ENCODE data around the gene C1QTNF8. TPM values are rescaled to one million over a fixed set of nuclear protein-coding genes. Genes with fewer than 3 reads are reported as not detected.
A peak's percentile ranks its signal among the peaks of the same experiment; 100 is the strongest.

Gene C1QTNF8
- total and polyA plus RNA-seq, 5 donors from 2014 or later, result not detected

DNA sequence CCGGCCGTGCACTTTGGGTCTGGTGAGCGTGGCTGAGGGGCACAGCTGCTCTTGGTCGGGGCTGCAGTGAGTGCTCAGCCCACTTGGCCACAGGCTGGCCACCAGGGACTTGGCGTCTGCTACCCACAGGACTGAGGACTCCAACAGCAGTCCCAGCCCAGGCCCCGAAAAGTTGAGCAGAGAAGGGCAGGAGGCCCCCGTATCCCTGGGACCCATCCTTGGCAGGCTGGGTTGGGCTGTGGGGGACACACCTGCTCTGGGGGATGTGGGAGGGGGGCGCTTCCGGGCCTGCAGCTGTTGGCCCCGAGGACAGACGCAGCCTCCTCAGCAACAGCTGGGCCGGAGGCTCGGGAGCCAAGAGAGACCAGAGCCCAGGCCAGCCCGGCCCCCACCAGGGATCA is 42.9 kb downstream of the C1QTNF8 start:
- no peak overlapping the region for H3K27ac ChIP-seq (ENCODE audit: insufficient read depth, low read length, poor library complexity, severe bottlenecking)
- H3K4me1 ChIP-seq (ENCODE audit: control insufficient read depth, insufficient read depth, low read length, poor library complexity, severe bottlenecking), result no peaks in the 10 kb centered on the region
- H3K36me3 ChIP-seq (ENCODE audit: control insufficient read depth, insufficient read depth, low read length), result no peaks in the 10 kb centered on the region
- no peak overlapping the region for H3K4me3 ChIP-seq (ENCODE audit: low read depth, low read length)
- Mint-ChIP-seq H3K4me1 (no peaks in the 10 kb centered on the region), H3K36me3 (no peaks in the 10 kb centered on the region), H3K9me3 (peaks cover 0 to 3% (median 0%) of the 10 kb centered on the region in 7 donors), H3K4me3 (no peak overlapping the region), H3K27me3 (no peaks in the 10 kb centered on the region), H3K27ac (no peak overlapping the region)
- DNase-seq (no peak), ATAC-seq (ENCODE audit: low read depth in 2 of 2) (no peak)
- H3K9me3 ChIP-seq (ENCODE audit: control insufficient read depth in 2 of 2, low read length in 2 of 2), result no peaks in the 10 kb centered on the region
- no peaks in the 10 kb centered on the region for H3K27me3 ChIP-seq (ENCODE audit: control insufficient read depth, insufficient read depth, low read length)

DNA sequence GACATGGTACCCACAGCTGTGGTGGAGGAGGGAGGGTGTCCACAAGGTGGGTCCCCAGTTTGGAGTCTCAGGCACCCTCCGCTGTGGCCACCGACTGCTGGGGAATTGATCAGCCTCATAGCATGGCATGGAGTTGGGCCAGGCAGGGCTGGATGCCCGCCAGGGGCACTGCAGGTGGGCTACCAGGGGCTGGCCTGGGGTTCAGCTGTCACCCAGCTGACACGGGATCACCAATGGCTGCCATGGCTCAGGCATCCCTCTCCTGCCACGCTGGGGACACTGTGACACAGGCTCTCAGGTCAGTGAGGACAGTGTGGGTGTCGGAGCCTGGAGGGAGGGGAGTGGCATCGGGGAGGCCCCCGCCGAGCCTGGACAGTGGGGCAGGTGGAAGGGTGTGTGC is 43.3 kb downstream of the C1QTNF8 start:
- Mint-ChIP-seq H3K27ac (no peak overlapping the region), H3K4me3 (no peak overlapping the region), H3K27me3 (no peaks in the 10 kb centered on the region), H3K4me1 (no peaks in the 10 kb centered on the region), H3K36me3 (no peaks in the 10 kb centered on the region), H3K9me3 (peaks cover 0 to 3% (median 0%) of the 10 kb centered on the region in 7 donors)
- H3K4me3 ChIP-seq (ENCODE audit: low read depth, low read length), result no peak overlapping the region
- H3K36me3 ChIP-seq (ENCODE audit: control insufficient read depth, insufficient read depth, low read length), result no peaks in the 10 kb centered on the region
- H3K27ac ChIP-seq (ENCODE audit: insufficient read depth, low read length, poor library complexity, severe bottlenecking), result no peak overlapping the region
- no peak for DNase-seq
- no peak for ATAC-seq (ENCODE audit: low read depth in 2 of 2)
- H3K27me3 ChIP-seq (ENCODE audit: control insufficient read depth, insufficient read depth, low read length), result no peaks in the 10 kb centered on the region
- H3K4me1 ChIP-seq (ENCODE audit: control insufficient read depth, insufficient read depth, low read length, poor library complexity, severe bottlenecking), result no peaks in the 10 kb centered on the region
- no peaks in the 10 kb centered on the region for H3K9me3 ChIP-seq (ENCODE audit: control insufficient read depth in 2 of 2, low read length in 2 of 2)

DNA sequence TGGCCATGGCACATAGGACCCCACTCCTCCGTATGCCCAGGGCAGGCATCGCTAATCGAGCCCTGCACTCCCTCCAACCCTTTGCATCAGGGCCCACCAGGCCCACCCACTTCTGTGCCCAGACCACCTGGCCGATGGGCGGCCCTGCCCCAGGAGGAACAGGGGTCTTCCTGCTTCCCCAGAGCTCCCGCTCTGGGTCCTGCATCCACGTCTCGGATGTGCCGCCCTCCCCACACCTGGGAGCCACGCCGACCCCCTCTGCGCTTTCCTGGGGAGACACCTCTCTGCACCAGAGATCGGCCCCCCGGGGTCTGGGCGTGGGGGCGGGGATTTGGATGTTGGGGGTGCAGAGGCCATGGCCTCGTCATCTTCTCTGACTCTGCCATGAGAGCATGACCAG is 44.6 kb downstream of the C1QTNF8 start:
- Mint-ChIP-seq H3K27ac (peak overlapping the region in 1 of 3 donors; percentile 20), H3K27me3 (no peaks in the 10 kb centered on the region), H3K4me3 (no peak overlapping the region), H3K9me3 (peaks cover 0 to 3% (median 0%) of the 10 kb centered on the region in 7 donors), H3K36me3 (no peaks in the 10 kb centered on the region), H3K4me1 (no peaks in the 10 kb centered on the region)
- ATAC-seq (ENCODE audit: low read depth in 2 of 2) (no peak), DNase-seq (no peak)
- Histone ChIP-seq H3K27me3 (ENCODE audit: control insufficient read depth, insufficient read depth, low read length) (no peaks in the 10 kb centered on the region), H3K4me3 (ENCODE audit: low read depth, low read length) (no peak overlapping the region), H3K4me1 (ENCODE audit: control insufficient read depth, insufficient read depth, low read length, poor library complexity, severe bottlenecking) (no peaks in the 10 kb centered on the region), H3K9me3 (ENCODE audit: control insufficient read depth in 2 of 2, low read length in 2 of 2) (no peaks in the 10 kb centered on the region), H3K36me3 (ENCODE audit: control insufficient read depth, insufficient read depth, low read length) (no peaks in the 10 kb centered on the region), H3K27ac (ENCODE audit: insufficient read depth, low read length, poor library complexity, severe bottlenecking) (no peak overlapping the region)

DNA sequence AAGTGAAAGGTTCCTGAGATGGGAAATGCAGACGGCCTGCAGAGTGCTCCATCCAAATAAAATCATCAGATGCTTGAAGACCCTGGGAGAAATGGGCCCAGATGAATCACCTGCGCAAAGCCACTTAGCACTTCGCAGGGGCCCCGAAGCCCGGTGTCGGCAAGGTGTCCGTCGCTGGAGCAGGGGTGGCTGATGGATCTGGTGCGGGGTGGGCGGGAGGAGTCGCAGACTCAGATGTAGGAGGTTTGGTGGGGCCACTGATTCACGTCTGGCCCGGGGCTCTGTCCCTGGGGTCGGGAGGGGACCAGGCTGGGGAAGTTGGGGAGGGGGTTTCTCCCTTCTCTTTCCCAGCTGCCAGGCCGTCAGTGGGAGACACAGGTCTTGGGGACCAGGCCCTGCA is 45.1 kb downstream of the C1QTNF8 start:
- H3K9me3 Mint-ChIP-seq, result peaks cover 0 to under 1% (median 0%) of the 10 kb centered on the region in 7 donors
- no peak for DNase-seq

DNA sequence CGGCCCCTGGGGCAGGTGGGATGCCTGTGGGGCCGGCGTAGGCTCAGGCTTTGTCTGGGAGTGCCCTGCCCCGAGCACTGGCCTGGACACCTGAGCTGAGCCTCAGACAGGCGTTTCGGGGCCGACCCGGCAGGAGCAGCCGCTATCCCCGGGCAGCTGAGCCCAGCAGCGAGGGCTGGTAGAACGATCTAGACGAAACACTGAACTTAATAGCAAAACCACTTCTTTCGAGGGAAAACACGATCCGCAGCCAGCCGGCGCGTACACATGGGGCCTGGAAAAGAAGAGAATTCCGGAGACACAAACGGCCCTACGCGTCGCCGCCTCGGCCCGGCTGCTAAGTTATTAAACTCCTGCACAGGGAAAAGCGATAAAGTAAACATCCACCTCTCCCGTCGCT is 45.5 kb downstream of the C1QTNF8 start:
- H3K36me3 Mint-ChIP-seq, result no peaks in the 10 kb centered on the region
- no peak overlapping the region for H3K4me3 Mint-ChIP-seq
- no peaks in the 10 kb centered on the region for H3K27me3 Mint-ChIP-seq
- no peak overlapping the region for H3K27ac Mint-ChIP-seq
- DNase-seq, result no peak
- Histone ChIP-seq H3K36me3 (ENCODE audit: control insufficient read depth, insufficient read depth, low read length) (no peaks in the 10 kb centered on the region), H3K27me3 (ENCODE audit: control insufficient read depth, insufficient read depth, low read length) (no peaks in the 10 kb centered on the region), H3K27ac (ENCODE audit: insufficient read depth, low read length, poor library complexity, severe bottlenecking) (no peak overlapping the region), H3K9me3 (ENCODE audit: control insufficient read depth in 2 of 2, low read length in 2 of 2) (no peaks in the 10 kb centered on the region), H3K4me3 (ENCODE audit: low read depth, low read length) (no peak overlapping the region), H3K4me1 (ENCODE audit: control insufficient read depth, insufficient read depth, low read length, poor library complexity, severe bottlenecking) (no peaks in the 10 kb centered on the region)
- no peaks in the 10 kb centered on the region for H3K4me1 Mint-ChIP-seq
- ATAC-seq (ENCODE audit: low read depth in 2 of 2), result no peak
- no peaks in the 10 kb centered on the region for H3K9me3 Mint-ChIP-seq

More for the DNA sequence above, 45.1 kb downstream of the C1QTNF8 start:
- Mint-ChIP-seq H3K27me3 (no peaks in the 10 kb centered on the region), H3K4me1 (no peaks in the 10 kb centered on the region), H3K36me3 (no peaks in the 10 kb centered on the region), H3K4me3 (no peak overlapping the region), H3K27ac (peak overlapping the region in 1 of 3 donors; percentile 20)
- no peaks in the 10 kb centered on the region for H3K27me3 ChIP-seq (ENCODE audit: control insufficient read depth, insufficient read depth, low read length)
- no peaks in the 10 kb centered on the region for H3K4me1 ChIP-seq (ENCODE audit: control insufficient read depth, insufficient read depth, low read length, poor library complexity, severe bottlenecking)
- no peak overlapping the region for H3K27ac ChIP-seq (ENCODE audit: insufficient read depth, low read length, poor library complexity, severe bottlenecking)
- no peaks in the 10 kb centered on the region for H3K9me3 ChIP-seq (ENCODE audit: control insufficient read depth in 2 of 2, low read length in 2 of 2)
- ATAC-seq (ENCODE audit: low read depth in 2 of 2), result no peak
- H3K4me3 ChIP-seq (ENCODE audit: low read depth, low read length), result no peak overlapping the region
- H3K36me3 ChIP-seq (ENCODE audit: control insufficient read depth, insufficient read depth, low read length), result no peaks in the 10 kb centered on the region

DNA sequence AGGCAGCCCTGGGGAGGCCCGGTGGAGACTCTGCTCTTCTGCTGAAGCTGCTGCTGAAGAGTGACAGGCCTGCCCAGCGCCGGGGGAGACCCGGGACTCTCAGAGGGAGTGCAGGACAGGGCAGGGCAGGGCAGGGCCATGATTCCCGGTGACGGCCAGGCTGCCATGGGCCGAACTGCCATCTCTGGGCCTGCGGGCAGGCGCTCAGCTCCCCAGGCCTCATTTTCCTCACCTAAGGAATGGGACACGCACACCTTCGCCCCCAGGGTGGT is 46.1 kb downstream of the C1QTNF8 start:
- Mint-ChIP-seq H3K4me1 (no peaks in the 10 kb centered on the region), H3K4me3 (no peak overlapping the region), H3K9me3 (no peaks in the 10 kb centered on the region), H3K27ac (no peak overlapping the region), H3K27me3 (no peaks in the 10 kb centered on the region), H3K36me3 (no peaks in the 10 kb centered on the region)
- no peaks in the 10 kb centered on the region for H3K27me3 ChIP-seq (ENCODE audit: control insufficient read depth, insufficient read depth, low read length)
- ATAC-seq (ENCODE audit: low read depth in 2 of 2), result no peak
- H3K9me3 ChIP-seq (ENCODE audit: control insufficient read depth in 2 of 2, low read length in 2 of 2), result no peaks in the 10 kb centered on the region
- no peak overlapping the region for H3K4me3 ChIP-seq (ENCODE audit: low read depth, low read length)
- no peaks in the 10 kb centered on the region for H3K4me1 ChIP-seq (ENCODE audit: control insufficient read depth, insufficient read depth, low read length, poor library complexity, severe bottlenecking)
- no peak overlapping the region for H3K27ac ChIP-seq (ENCODE audit: insufficient read depth, low read length, poor library complexity, severe bottlenecking)
- no peak for DNase-seq
- H3K36me3 ChIP-seq (ENCODE audit: control insufficient read depth, insufficient read depth, low read length), result no peaks in the 10 kb centered on the region

DNA sequence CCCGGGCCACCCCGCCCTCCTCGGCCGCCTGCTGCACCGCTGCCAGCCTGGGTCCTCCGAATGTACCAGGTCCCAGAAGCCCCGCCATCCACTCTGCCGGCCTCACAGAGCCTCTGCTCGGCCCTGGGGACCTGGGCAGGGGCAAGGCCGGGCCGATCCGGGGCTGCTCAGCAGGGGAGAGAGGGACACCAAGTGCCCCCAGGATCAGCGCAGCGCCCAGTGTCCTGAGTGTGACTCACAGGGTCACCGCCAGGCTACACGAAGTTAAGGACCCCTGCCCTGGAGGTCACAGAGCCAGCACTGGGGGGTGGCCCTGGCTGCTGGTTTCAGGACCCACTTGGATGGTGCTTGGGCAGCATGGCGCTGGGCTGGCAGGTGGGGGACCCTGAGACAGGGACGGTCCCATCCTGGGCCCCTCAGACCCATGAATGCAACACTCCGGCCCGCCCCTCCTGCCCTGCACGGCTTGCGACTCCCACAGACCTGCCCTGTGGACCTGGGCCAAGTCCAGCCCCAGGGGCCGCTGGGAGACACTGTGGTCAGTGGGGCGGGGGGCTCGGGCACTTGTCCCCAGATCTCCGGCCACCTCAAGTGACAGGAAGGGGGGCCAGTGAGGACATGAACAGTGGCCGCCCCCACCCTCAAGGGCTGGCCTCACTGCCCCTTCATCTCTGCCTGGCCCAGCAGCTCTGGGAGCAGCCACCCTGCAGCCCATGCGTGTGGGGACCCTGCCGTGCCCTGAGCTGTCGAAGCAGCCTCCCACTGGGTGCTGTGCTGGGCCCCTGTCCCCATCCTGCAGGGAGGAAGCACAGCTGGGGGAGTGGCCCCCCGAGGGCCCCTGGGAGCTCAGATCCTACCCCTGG is 46.7 kb downstream of the C1QTNF8 start:
- ATAC-seq (ENCODE audit: low read depth in 2 of 2), result no peak
- H3K4me3 Mint-ChIP-seq, result no peak overlapping the region

DNA sequence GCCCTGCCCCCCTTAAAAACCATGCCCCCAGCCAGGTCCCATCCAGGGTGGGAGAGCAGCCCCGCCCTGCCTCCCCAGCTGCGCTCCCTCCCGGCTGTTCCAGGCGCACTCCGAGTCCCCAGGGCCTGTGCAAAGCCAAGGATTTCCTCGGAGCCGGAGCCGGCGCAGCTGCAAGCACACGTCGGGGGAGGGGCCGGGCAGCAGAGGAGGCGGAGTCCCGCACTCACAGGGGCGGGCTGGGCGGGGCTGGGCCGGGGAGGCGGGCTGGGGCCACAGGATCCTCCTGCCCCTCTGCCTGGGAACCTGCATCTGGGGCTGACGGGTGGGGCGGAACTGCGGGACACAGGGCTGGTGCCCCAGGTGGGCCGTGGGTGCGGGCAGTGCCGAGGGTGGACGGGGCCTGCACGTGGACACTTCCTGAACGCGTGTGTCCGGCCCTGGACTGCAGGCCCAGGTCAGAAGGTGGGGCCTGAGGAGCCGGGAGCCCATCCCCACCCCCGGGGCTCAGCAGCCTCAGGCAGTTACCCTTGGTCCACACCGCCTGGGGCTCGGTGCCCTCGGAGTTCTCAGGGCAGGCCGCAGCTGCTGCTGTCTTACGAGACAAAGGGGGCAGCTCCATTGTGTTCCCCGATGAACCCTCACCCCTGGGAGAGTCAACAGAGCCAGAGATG is 47.5 kb downstream of the C1QTNF8 start:
- Histone ChIP-seq H3K27me3 (ENCODE audit: control insufficient read depth, insufficient read depth, low read length) (no peaks in the 10 kb centered on the region), H3K4me3 (ENCODE audit: low read depth, low read length) (no peak overlapping the region), H3K36me3 (ENCODE audit: control insufficient read depth, insufficient read depth, low read length) (no peaks in the 10 kb centered on the region), H3K9me3 (ENCODE audit: control insufficient read depth in 2 of 2, low read length in 2 of 2) (no peaks in the 10 kb centered on the region), H3K4me1 (ENCODE audit: control insufficient read depth, insufficient read depth, low read length, poor library complexity, severe bottlenecking) (no peaks in the 10 kb centered on the region), H3K27ac (ENCODE audit: insufficient read depth, low read length, poor library complexity, severe bottlenecking) (no peak overlapping the region)
- no peaks in the 10 kb centered on the region for H3K27me3 Mint-ChIP-seq
- no peaks in the 10 kb centered on the region for H3K36me3 Mint-ChIP-seq
- ATAC-seq (ENCODE audit: low read depth in 2 of 2) (no peak), DNase-seq (no peak)
- H3K9me3 Mint-ChIP-seq, result no peaks in the 10 kb centered on the region
- H3K27ac Mint-ChIP-seq, result no peak overlapping the region
- H3K4me1 Mint-ChIP-seq, result no peaks in the 10 kb centered on the region
- H3K4me3 Mint-ChIP-seq, result no peak overlapping the region

More for the DNA sequence above, 46.7 kb downstream of the C1QTNF8 start:
- no peaks in the 10 kb centered on the region for H3K4me1 Mint-ChIP-seq
- no peak overlapping the region for H3K4me3 ChIP-seq (ENCODE audit: low read depth, low read length)
- H3K27me3 Mint-ChIP-seq, result no peaks in the 10 kb centered on the region
- H3K36me3 Mint-ChIP-seq, result no peaks in the 10 kb centered on the region
- no peaks in the 10 kb centered on the region for H3K27me3 ChIP-seq (ENCODE audit: control insufficient read depth, insufficient read depth, low read length)
- no peak overlapping the region for H3K27ac Mint-ChIP-seq
- H3K27ac ChIP-seq (ENCODE audit: insufficient read depth, low read length, poor library complexity, severe bottlenecking), result no peak overlapping the region
- H3K9me3 ChIP-seq (ENCODE audit: control insufficient read depth in 2 of 2, low read length in 2 of 2), result no peaks in the 10 kb centered on the region
- H3K4me1 ChIP-seq (ENCODE audit: control insufficient read depth, insufficient read depth, low read length, poor library complexity, severe bottlenecking), result no peaks in the 10 kb centered on the region
- no peaks in the 10 kb centered on the region for H3K36me3 ChIP-seq (ENCODE audit: control insufficient read depth, insufficient read depth, low read length)
- no peaks in the 10 kb centered on the region for H3K9me3 Mint-ChIP-seq
- DNase-seq, result no peak
